Measurements from ENCODE around the gene NKX3-2.

The NKX3-2 gene

DNA sequence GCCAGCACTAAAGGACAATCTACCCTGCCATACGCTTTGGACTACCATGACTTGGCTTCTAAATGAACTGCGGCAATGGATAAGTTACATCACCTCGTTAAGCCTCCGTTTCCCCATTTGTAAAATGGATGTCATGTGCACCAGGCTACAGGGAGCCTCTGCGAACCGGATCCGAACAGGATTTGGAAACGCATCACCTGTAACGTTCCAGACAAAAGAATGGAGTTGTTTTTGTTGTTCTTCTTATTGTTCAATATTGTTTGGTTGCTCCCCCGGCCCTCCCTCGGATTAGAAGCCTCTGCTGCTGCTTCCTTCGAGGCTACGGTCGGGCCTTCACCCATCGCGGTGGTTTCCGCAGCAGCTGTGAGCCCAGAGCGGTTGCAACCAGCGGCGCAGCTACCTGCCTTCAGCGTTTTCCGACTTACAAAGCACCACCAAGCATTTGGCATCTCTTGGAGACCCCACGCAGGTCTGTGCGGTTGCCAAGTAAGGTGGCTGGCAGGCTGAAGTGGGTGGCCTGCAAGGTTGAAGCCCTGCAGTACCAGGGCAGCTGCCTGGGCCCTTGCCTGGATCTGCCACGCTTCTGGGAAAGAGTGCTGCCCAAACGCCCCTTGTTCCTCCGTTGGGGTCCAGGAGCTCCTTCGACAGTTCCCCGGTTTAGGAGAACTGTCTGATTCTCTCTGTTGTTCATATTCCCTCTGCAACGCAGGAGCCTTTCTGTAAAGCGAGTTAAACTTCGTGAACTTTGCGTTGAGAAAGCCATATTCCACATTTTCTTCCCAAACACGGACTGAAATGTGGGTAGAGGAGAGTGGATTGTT, 7.1 kb downstream of the NKX3-2 start:
- no peak for DNase-seq (ENCODE audit: low read depth)
- TF ChIP-seq, protein P1, sequence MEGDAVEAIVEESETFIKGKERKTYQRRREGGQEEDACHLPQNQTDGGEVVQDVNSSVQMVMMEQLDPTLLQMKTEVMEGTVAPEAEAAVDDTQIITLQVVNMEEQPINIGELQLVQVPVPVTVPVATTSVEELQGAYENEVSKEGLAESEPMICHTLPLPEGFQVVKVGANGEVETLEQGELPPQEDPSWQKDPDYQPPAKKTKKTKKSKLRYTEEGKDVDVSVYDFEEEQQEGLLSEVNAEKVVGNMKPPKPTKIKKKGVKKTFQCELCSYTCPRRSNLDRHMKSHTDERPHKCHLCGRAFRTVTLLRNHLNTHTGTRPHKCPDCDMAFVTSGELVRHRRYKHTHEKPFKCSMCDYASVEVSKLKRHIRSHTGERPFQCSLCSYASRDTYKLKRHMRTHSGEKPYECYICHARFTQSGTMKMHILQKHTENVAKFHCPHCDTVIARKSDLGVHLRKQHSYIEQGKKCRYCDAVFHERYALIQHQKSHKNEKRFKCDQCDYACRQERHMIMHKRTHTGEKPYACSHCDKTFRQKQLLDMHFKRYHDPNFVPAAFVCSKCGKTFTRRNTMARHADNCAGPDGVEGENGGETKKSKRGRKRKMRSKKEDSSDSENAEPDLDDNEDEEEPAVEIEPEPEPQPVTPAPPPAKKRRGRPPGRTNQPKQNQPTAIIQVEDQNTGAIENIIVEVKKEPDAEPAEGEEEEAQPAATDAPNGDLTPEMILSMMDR (IDR thresholded peaks at IDR 0.05; ENCODE audit: control insufficient read depth, extremely low read depth, insufficient read depth): no peak
- no peak overlapping the region for H3K4me3 ChIP-seq (ENCODE audit: low read depth, low read length)

DNA sequence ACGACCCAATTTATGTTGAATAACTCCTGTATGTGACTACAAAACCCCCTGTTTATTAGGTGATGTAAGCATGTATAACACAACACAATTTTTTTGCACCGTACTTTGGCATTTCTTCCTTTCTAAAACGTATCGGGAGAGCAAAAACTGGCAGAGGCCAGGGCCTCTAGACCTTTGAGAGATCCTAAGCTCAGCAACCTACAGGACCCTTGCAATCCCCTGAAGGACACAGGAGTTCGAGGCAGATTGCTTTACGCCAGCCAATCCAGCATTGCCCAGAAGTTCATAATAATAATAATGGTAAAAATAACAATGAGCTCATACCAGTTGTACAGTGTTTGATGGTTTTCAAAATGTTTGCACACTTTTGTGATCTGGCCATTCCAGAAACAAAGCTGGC, 7.7 kb downstream of the NKX3-2 start:
- TF ChIP-seq, protein P1 (IDR thresholded peaks at IDR 0.05; ENCODE audit: control insufficient read depth, extremely low read depth, insufficient read depth): no peak
- no peak for DNase-seq (ENCODE audit: low read depth)
- H3K4me3 ChIP-seq (ENCODE audit: low read depth, low read length): no peak overlapping the region

DNA sequence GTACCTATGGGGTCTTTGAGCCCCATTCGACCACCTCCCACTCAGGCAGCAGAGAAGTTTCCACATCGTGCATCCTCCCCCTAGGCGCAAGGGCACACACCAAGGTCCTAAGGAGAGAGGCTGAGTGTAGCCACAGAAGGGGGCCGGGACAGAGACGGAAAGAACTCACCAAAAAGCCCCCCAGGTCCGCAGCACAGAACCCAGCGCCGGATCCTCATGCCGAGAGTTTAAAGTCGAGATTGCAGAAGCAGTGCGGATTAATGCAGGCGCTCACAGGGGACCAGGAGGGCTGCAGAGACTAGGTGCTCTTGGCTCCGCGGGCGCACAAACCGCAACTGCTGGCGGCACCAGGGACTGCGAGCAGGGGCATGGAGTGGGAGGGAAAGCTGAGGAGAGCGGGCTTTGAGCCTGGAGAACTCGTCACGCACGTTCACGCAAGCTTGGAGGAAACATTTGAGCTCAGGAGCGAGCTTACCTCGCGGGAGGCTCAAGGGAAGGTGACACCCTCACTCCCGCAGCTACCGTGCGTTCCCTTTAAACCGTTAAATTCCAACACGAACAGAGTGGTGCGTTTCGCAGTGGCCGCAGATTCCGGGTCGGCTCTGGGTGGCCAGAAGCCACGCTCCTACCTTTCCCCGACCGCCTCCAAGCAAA, 8.5 kb downstream of the NKX3-2 start:
- TF ChIP-seq, protein P1 (IDR thresholded peaks at IDR 0.05; ENCODE audit: control insufficient read depth, extremely low read depth, insufficient read depth): no peak
- no peak for DNase-seq (ENCODE audit: low read depth)
- no peak overlapping the region for H3K4me3 ChIP-seq (ENCODE audit: low read depth, low read length)

DNA sequence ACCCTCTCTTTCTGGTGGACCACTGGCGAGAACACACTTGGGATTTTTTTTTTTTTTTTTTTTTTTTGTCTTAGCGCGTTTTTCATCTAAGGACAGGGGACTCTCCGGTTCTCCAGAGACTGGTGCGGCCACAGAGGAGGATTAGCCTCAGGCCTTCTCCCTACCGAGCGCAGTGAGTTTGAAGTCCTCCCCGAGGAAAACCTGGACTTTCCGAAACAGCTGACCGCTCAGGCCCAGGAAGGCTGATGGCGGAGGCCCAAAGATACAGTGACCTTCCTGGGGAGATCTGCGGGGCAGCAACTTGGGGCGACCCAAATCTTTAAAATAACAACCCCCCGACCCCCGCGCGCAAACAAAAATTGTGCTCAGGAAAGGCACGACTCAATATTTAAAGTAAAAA, 9.2 kb downstream of the NKX3-2 start:
- no peak overlapping the region for H3K4me3 ChIP-seq (ENCODE audit: low read depth, low read length)
- no peak for DNase-seq (ENCODE audit: low read depth)
- TF ChIP-seq, protein P1 (IDR thresholded peaks at IDR 0.05; ENCODE audit: control insufficient read depth, extremely low read depth, insufficient read depth): no peak

DNA sequence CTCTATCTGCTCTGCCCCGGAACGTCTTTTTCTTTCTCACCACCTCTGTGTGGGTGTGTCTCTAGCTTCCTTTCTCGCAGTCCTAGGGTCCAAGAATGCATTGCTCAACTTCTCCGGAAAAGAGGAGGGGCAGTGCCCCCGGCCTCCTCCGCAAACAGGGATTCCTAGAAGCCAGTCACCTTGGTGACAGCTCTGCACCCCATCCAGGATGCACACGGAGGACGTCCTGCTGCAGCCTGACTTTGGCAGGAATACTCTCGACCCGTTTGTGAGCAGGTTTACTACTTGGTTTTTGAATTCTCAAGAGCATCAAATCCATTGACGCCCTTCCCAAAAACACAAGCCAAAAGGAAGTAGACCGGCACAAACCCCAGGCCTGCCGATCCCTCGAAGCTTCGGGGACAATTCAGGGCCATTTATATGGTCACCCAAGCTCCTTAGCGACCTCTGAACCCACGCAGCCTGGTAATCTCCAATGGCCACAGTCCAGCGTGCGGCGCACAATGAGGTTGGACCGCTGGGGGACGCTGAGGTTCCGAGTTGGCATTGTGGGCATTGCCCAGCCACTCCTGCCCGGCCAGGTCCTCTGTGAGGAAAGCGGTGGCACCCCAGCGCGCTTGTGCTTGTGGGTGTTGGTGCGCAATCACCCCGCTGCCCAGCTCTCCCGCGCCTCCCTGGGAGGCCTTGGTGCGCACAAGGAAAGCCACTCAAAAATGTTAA, 9.8 kb downstream of the NKX3-2 start:
- TF ChIP-seq, protein P1 (IDR thresholded peaks at IDR 0.05; ENCODE audit: control insufficient read depth, extremely low read depth, insufficient read depth): no peak
- no peak overlapping the region for H3K4me3 ChIP-seq (ENCODE audit: low read depth, low read length)
- no peak for DNase-seq (ENCODE audit: low read depth)

DNA sequence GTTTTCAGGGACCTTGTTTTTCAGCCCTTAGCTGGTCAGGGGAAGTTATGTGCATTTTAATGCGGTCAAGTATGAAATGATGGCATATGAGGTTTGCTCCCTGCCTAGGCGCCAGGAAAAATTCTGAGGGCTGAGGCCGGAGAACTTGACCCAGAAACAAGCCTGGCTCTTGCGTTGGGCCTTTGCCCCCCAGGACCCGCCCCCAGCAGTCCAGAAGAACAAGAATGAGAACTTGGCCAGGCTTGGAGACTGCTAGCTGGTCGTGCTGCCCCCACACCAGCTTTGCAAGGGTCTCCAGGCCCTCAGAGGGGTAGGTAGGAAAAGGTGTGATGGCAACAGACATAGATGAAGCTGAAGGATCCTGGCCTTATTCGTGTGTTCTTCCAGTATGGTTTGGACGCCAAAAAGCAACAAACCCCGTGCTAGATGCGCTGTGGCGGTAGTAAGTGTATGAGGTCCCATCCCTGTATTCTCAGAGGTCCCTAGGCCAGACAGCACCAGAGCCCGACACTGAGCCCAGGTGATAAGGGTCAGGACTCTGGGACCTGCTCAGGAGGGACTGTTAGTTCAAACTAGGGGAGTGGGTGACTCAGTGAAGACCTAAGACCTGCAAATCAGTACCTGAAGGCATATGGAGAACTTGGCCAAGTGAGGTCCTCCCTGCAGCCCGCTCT, 10.5 kb downstream of the NKX3-2 start:
- no peak overlapping the region for H3K4me3 ChIP-seq (ENCODE audit: low read depth, low read length)
- TF ChIP-seq, protein P1 (IDR thresholded peaks at IDR 0.05; ENCODE audit: control insufficient read depth, extremely low read depth, insufficient read depth): no peak
- no peak for DNase-seq (ENCODE audit: low read depth)
